MM.1S (cell line): ENCODE data around the gene UXS1.

Experiments used
- CTCF ChIP-seq: fragments of 300-600 bp; sonication (generic); IDR thresholded peaks from 2 replicates; pipeline ENCODE4 v1.5.1; 2016; ENCODE audit warnings: antibody characterized with exemption, low read length, mixed read lengths
- EZH2 ChIP-seq: fragments of 300-600 bp; sonication (generic); optimal IDR thresholded peaks from 2 replicates; pipeline ENCODE3; 2017; ENCODE audit warnings: low read depth, mild to moderate bottlenecking, antibody characterized with exemption, low read length, mixed read lengths
- EZH2phosphoT487 ChIP-seq: fragments of 300-600 bp; sonication (generic); IDR thresholded peaks from 2 replicates; pipeline ENCODE4 v1.6.1; 2018; ENCODE audit warnings: antibody characterized with exemption, low read length

GRCh38 chr2:106068451-106068850 lies 125.7 kb downstream of the UXS1 start:
- TF ChIP-seq EZH2 (no peak), CTCF (no peak), EZH2phosphoT487 (no peak)
